ENCODE data around the gene PDGFRB. TPM values are rescaled to one million over a fixed set of nuclear protein-coding genes. Genes with fewer than 3 reads are reported as not detected.

The PDGFRB gene
- polyA plus RNA-seq, 2 of the 4 experiments (the other 2 are of a cell fraction), result 0.22 TPM

DNA sequence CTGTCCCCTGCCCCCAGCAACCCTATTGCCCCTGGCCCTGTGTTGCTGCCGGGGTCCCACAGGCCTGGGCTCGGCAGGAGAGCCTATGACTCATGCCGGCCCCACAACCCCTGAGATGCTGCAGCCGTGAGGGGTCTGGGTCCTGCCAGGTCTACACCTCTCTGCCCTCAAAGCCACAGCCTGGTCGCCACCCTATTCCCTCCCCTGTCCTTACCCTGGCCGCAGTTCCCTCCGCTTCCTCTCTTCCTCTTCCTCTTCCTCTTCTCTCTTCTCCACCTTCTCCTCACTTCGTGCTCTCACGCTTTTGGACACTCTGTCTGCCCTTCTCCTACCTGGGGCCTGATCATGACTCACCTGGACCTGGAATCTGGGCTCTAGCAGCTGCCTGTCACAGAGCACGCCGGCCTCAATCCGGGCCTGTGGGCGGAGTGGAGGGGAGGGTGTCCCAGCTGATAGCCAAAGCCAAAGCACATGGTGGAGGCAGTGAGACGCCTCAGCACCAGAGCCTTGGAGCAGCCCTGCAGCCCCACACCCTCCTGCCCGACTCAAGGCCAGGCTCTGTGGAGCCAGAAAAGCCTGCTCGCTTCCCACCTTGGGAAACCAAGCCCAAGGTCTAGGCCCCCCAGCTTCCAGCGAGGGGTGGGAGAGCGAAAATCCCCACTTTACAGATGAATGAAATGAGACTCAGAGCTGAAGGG, 42.4 kb downstream of the PDGFRB start:
- TF ChIP-seq KDM5A (IDR thresholded peaks at IDR 0.05) (no peak), MAZ (IDR thresholded peaks at IDR 0.05; ENCODE audit: borderline replicate concordance, low read depth, low read length) (no peak), FOSB (CRISPR knock-in tag; IDR thresholded peaks at IDR 0.05) (no peak), HMGXB4 (CRISPR knock-in tag; IDR thresholded peaks at IDR 0.05; ENCODE audit: borderline replicate concordance) (no peak), HOXB5 (CRISPR knock-in tag; IDR thresholded peaks at IDR 0.05) (no peak), NR3C1 (IDR thresholded peaks at IDR 0.05) (no peak), EP300 (IDR thresholded peaks at IDR 0.05) (no peak), GATA3 (IDR thresholded peaks at IDR 0.05; ENCODE audit: borderline replicate concordance) (no peak), MAFK (IDR thresholded peaks at IDR 0.05; ENCODE audit: partially characterized antibody) (no peak), JUNB (IDR thresholded peaks at IDR 0.05) (no peak), REST (IDR thresholded peaks at IDR 0.05) (no peak), JUN (IDR thresholded peaks at IDR 0.05) (no peak), PHF8 (IDR thresholded peaks at IDR 0.05; ENCODE audit: borderline replicate concordance, low read depth) (no peak), FOSL2 (IDR thresholded peaks at IDR 0.05) (no peak), FOSL2 (CRISPR knock-in tag; IDR thresholded peaks at IDR 0.05) (no peak), HOXA7 (CRISPR knock-in tag; IDR thresholded peaks at IDR 0.05) (no peak), FOXS1 (CRISPR knock-in tag; IDR thresholded peaks at IDR 0.05) (no peak), RAD21 (conservative IDR thresholded peaks at IDR 0.05 in 1 of 2, IDR thresholded peaks at IDR 0.05 in 1 of 2) (no peak), HDAC2 (IDR thresholded peaks at IDR 0.05) (no peak)
- peak in 1 of 2 experiments; percentile 10; a peak in 2 of 6 replicates for ATAC-seq
- CTCF ChIA-PET, result interaction anchor here (1.1 to 13.2 kb wide), 3 partner anchors 10 to 105 kb away, joined by 3 to 98 read pairs (median 10); no protein-coding TSS in a partner anchor
- WGBS (ENCODE audit: missing lambda C conversion rate), result 79% methylated on average over 17 of the region's 18 CpGs
- Histone ChIP-seq H3K27ac (peak overlapping the region in 1 of 2 experiments; percentile 38; a peak in 2 of 6 replicates), H3K4me3 (no peak overlapping the region), H3K4me1 (peaks cover 9% of the 10 kb centered on the region), H3K4me2 (no peak overlapping the region), H3K9me3 (no peaks in the 10 kb centered on the region)
- POLR2A ChIA-PET, result no interaction called here
- DNase-seq (ENCODE audit: low read depth in 1 of 2, low spot score in 1 of 2), result no peak
- FAIRE-seq, result no peak

GRCh38 chr5:150112201-150113046, 43.2 kb downstream of the PDGFRB start:
- ChIA-PET CTCF (interaction anchor here (0.9 to 13.2 kb wide), 8 partner anchors 9 to 476 kb away, joined by 3 to 98 read pairs (median 3); no protein-coding TSS in a partner anchor), POLR2A (no interaction called here)
- ATAC-seq, result peak in 1 of 2 experiments; percentile 51; a peak in 3 of 6 replicates
- Histone ChIP-seq H3K4me3 (no peak overlapping the region), H3K4me1 (peaks cover 9% of the 10 kb centered on the region), H3K27ac (peak overlapping the region; percentile 36 to 38; a peak in 4 of 6 replicates), H3K9me3 (no peaks in the 10 kb centered on the region), H3K4me2 (peak overlapping the region; percentile 16; the same call in 1 of the 3 replicates)
- DNase-seq (ENCODE audit: low read depth in 1 of 2, low spot score in 1 of 2), result peak in 1 of 2 experiments; percentile 13
- FAIRE-seq, result no peak
- 65% methylated on average over 6 of the region's 6 CpGs for WGBS (ENCODE audit: missing lambda C conversion rate)
- TF ChIP-seq, protein P1, sequence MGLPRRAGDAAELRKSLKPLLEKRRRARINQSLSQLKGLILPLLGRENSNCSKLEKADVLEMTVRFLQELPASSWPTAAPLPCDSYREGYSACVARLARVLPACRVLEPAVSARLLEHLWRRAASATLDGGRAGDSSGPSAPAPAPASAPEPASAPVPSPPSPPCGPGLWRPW (IDR thresholded peaks at IDR 0.05), result no peak
- TF ChIP-seq HOXB13 (CRISPR knock-in tag; IDR thresholded peaks at IDR 0.05; ENCODE audit: low read depth) (no peak), HOXB5 (CRISPR knock-in tag; IDR thresholded peaks at IDR 0.05) (no peak), ZNF302 (CRISPR knock-in tag; IDR thresholded peaks at IDR 0.05) (no peak), RFX5 (IDR thresholded peaks at IDR 0.05) (no peak), REST (IDR thresholded peaks at IDR 0.05) (no peak), CEBPB (IDR thresholded peaks at IDR 0.05) (no peak), CBX2 (IDR thresholded peaks at IDR 0.05; ENCODE audit: borderline replicate concordance, low read depth) (no peak)

Data from A549 (cell line).